Loucy (cell line): ENCODE results near the gene HELZ.

Source experiments
- EZH2phosphoT487 ChIP-seq: fragments of 200-600 bp; IDR thresholded peaks from 2 replicates; pipeline ENCODE4 v1.6.1; 2018; ENCODE audit warnings: antibody characterized with exemption, mild to moderate bottlenecking, moderate library complexity, borderline replicate concordance
- TF ChIP-seq, protein P1 (sequence below): fragments of 200-600 bp; sonication (generic); conservative IDR thresholded peaks from 2 replicates; pipeline ENCODE4 v1.5.1; 2014; ENCODE audit warnings: mild to moderate bottlenecking, antibody characterized with exemption, low read length

DNA sequence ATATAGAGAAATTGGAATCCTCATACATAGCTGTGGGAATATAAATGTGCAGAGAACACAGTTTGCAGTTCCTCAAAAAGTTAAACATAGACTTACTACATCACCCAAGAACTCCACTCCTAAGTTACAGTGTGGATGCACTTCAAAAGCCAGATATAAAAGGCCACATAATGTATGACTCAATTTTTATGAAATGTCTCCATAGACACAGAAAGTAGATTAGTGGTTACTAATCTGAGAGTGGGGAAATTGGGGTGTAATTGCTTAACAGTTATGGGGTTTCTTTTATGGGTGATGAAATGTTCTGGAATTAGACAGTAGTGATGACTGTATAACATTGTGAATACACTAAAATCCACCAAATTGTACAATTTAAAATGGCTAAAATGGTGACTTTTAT lies 139.8 kb downstream of the HELZ start:
- TF ChIP-seq, protein P1, sequence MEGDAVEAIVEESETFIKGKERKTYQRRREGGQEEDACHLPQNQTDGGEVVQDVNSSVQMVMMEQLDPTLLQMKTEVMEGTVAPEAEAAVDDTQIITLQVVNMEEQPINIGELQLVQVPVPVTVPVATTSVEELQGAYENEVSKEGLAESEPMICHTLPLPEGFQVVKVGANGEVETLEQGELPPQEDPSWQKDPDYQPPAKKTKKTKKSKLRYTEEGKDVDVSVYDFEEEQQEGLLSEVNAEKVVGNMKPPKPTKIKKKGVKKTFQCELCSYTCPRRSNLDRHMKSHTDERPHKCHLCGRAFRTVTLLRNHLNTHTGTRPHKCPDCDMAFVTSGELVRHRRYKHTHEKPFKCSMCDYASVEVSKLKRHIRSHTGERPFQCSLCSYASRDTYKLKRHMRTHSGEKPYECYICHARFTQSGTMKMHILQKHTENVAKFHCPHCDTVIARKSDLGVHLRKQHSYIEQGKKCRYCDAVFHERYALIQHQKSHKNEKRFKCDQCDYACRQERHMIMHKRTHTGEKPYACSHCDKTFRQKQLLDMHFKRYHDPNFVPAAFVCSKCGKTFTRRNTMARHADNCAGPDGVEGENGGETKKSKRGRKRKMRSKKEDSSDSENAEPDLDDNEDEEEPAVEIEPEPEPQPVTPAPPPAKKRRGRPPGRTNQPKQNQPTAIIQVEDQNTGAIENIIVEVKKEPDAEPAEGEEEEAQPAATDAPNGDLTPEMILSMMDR = no peak
- TF ChIP-seq EZH2phosphoT487 = no peak
